CD4-positive, alpha-beta T cell treated with Interleukin-4 for 1 hour (primary cell): ENCODE measurements around the gene SAMD13.

Source experiments
- DNase-seq, 2 donors: peaks; one replicate each; pipeline ENCODE4 v3.0.0-alpha.2; 2020 to 2022

The SAMD13 gene

GRCh38 chr1:84287389-84287788 is 14.1 kb upstream of the SAMD13 start:
- DNase-seq, result peak in 1 of 2 donors; percentile 9

DNA sequence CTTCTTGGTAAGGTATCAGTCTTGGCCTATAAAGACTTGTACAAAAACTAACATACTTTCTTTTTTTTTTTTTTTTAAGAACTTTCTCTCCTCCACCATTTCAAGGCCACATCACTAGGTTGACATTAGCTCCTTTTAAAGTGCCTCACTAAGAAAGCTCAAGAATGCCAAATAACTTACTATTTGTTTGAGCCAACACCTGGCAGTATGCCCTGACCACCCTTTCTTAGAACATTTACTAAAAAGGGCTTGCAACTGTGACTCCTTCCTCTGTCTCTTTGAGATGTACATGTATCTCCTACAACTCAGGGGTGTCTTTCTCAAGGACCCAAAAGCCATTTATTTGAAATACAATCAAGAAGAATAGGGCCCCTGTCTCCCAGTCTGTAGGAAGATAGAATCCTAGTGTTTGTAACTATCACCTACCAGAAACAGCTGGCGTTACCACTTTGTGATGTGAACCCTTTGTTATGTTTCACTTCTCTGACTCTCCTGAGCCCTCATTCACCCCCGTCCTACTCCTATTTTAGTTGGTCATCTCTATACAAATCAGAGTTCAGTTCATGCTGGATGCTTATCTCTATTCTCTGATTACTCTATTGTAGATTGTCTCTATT is 12.2 kb upstream of the SAMD13 start:
- no peak for DNase-seq

DNA sequence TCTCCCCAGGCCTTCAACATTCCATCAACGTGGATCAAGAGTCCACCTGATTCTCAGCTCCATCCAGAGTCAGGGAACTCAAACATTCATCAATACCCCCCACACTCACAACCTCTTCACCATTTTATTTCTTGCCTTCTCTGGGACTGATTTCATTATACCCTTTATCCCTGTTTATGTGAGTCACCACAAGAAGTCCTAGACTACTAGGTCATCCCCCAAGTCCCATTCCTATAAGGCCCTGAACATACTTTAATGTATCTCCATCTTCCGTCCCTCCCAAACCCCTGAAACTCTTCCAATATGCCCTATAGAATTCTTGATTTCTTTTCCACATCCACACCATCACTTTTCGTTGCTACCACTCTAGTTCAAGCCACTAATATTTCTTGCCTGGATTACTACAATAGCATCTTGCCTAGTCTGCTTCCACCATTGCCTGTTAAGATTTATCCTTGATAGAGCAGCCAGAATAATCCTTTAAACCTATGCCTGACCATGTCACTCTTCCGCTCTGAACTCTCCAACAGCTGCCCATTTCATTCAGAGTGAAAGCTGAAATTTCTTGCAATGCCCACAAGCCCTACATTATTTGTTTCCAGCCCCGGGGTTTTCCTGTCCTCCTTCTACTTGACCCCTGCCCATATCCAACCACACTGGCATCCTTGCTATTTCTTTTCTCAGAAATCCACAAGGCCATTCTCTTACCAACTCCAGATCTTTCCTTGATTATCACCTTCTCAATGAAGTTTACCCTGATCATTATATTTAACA is 9.4 kb upstream of the SAMD13 start:
- no peak for DNase-seq

- DNase-seq, result no peak
Observed at GRCh38 chr1:84293766-84294165, 7.7 kb upstream of the SAMD13 start.

DNA sequence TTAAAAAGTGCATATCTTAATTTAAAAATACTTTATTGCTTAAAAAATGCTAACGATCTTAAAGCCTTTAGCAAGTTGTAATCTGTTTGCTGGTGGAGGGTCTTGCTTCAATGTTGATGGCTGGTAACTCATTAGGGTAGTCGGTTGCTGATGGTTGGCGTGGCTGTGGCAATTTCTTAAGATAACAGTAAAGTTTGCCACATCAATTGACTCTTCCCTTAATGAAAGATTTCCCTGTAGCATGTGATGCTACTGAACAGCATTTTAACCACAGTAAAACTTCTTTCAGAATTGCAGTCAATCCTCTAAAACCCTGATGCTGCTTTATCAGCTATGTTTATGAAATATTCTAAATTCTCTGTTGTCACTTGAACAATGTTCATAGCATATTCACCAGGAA is 6.8 kb upstream of the SAMD13 start:
- no peak for DNase-seq

GRCh38 chr1:84297546-84298244 is 3.8 kb upstream of the SAMD13 start:
- DNase-seq, result no peak

DNA sequence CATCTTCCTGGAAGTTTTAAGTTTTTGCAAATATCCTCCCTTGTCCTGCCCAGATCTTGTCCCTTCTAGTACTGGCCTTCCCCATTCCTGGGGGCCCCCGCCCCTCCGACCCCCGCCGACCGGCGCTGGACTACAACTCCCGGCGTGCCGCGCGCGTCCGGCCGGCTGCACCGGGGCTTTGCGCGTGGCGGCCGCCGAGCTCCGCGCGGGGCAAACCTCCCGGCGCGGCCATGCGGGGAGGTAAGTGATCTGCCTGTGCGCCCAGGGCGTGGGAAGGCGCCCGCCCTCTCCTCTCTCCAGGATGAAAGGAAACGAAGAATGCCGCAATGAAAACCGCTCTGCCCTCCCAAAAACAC is 3.2 kb upstream of the SAMD13 start:
- DNase-seq, result peak; percentile 42 to 43

DNA sequence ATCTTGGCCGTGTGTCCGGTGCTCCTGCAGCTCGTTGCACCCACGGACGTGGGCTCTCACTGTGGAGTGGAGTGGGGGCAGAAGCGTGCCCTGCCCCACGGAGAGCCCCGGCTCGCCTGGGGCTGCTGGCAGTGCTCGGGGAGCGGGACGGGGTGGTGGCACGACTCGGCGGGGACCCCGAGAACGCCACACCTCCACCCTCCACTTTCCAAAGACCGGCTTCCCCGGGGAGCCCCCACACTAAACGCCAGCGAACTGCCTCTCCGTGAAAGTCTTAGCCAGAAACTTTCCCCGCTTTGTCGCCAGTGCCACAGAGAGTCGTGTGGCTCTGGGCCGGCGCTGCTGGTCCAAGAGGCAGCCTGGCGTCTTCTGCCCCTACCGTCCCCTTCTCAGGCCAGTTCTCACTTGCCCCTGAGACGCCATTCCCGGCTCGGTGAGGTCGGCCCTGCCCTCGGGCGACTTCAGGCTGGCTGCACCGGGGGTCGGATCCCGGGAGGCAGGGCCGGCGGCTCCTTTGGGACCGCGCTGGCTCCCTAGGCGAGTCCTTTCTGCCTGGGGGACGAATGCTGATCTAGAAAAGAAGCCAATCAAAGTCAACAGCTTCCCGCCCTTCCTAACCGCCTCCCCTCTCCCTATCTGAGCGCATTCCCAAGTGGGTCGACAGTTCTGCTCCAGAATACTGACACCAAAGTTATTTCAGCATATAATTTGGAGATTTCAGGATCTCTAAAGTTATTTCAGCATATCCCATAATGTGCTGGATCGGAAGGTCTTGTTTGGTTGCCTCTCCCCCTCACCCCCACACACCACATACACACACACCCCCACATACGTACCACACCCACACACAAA is 2.6 kb upstream of the SAMD13 start:
- DNase-seq, result peak; percentile 20 to 30

- no peak for DNase-seq
Observed at GRCh38 chr1:84299536-84300170, 1.9 kb upstream of the SAMD13 start.

DNA sequence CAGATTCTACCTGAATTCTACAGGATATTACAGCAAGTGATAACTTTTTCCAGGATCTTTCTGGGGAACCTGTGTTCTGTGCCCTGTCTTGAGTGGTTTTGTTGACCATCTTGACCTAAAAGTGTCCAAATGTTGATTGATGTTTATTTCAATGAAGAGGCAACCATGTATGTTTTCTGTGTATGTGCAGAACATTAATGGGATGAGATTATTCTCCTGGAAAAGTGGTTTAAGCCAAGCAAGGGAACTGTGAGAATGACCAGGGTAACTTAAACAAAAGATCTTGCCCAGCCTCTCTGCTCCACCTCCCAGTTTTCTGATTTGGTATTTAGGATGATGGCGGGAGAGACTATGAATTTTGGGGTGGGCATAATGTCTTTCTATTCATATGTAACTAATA is 1.0 kb upstream of the SAMD13 start:
- DNase-seq, result no peak

- DNase-seq, result no peak
Observed at GRCh38 chr1:84301785-84302385, 377 bp downstream of the SAMD13 start.

DNA sequence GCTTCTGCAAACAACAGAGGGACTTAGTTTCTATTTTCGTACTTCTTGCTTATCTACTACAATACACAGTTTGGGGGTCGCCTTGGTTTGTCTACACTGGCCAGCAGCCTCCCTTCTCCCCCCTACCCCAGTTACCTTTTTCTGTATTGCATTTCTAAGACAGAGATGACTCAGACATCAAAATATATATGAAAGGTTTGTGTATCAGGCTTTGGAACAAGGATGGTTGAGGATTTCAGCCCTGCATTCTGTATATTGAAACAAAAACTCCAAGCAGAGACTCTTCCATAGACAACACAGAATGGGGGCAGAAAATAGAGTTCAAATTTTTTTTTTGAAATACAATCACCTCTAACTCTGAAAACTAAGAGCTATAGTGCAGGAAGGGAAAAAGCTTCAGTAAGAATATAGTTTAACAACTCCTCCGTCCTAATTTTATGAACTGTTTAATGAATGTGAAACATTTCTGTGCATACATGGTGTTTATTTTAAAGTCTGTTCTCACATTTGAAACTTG is 1.9 kb downstream of the SAMD13 start:
- DNase-seq, result no peak

DNA sequence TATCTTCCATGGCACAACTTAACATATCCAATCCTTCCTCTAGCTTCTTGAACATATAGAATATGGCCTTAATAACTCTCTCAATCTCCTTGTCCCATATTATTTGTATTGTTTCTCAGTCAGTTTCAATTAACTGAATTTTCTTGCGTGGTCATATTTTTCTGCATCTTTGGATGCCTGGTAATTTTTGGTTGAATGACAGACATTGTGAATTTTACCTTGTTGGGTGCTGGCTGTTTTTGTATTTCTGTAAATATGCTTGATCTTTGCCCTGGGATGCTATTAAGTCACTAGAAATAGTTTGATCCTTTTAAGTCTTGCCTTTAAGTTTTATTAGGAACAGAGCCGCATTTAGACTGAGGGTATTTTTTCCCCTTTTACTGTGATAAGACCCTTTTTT is 5.9 kb downstream of the SAMD13 start:
- DNase-seq, result no peak

DNA sequence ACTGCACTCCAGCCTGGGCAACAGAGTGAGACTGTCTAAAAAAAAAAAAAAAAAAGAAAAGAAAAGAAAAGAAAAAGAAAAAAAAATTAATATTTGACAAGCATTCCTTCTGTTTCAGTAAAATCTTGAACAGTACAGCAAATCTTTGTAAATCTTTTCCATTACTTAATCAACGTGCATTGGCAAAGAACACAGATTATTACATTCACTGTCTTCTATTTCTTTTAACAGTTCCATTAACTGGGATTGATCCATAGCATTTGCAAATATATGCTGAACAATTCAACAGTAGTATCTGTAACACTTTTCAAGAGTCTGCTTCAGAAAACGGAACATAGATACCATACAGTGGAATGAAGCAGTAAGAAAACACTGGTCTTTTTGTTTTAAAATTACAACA is 9.8 kb downstream of the SAMD13 start:
- DNase-seq, result no peak

DNA sequence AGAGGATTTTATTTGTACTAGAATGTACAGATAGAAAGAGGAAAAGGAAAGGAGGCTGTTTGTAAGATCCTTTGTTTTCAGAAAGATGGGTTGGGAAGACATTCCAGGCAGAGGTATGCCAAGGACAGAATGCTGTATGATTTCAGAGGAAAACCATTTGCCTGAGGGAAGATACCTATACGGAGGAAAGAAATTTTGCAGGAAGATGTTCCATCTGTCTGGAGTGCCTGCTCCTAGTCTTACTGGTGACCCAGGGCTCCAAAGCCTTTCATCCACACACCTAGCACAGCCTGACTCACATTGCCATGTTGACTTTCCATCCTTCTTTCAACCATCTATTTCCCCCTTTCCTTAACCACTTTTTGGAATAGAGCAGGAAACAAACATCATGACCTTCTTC is 18.2 kb downstream of the SAMD13 start:
- no peak for DNase-seq

- no peak for DNase-seq
Observed at GRCh38 chr1:84327830-84328229, 26.3 kb downstream of the SAMD13 start.

DNA sequence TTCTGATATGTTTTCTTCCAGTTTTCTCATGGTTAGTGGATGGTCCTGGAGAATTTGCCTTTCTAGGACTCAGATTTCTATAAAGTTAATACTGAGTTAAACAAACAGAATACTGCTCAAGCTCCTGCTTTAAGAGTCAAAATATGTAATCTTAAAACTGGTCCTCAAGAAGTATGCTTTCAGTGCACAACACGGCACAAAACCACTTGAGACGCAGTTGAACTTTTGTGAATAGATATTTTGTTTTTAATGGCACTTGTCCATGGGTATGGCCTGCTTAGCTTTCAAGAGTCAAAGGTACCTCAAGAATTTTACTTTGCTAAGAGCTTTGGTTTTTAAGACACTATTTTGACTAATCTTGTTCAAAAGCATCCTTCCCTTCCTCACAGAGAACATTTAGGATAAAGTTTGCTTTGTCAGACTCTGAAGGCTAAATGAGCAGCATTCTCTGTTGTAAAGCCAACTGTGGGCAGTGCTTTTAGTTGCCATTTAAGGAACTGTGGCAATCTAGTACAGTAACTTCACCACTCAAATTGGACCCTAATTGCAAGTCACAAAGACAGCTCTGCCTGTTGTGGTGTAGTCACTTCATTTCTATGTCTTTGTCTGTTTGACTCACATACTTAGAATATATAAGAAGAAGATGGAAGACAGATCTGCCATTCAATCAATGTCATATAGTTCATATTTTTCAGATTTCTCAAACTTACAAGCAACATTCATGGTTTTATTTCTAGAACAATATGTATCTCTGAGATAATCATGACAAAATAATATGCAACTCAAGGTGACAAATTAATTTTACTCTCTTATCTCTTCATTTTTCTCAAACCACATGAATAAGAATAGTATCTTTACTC is 28.8 kb downstream of the SAMD13 start:
- no peak for DNase-seq

- no peak for DNase-seq
Observed at GRCh38 chr1:84339503-84339902, 38.0 kb downstream of the SAMD13 start.

DNA sequence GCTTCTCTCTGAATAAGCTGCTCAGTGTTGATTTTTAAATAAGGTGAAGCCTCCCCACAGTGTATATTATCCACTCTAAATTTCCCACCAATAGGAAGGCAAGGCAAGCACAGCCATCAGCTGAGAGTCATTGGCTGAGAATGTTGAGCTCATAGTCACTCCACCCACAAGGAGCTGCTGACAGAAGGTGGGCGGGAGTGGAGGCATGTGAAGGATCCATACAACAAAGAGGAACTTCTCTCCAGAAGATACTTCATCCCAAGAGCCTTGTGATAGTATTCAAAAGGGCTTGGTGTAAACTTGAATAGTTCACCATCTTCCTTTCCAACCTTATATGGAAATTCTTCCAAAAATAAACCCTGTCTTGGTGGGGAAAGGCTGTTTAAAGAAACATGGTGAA is 42.8 kb downstream of the SAMD13 start:
- DNase-seq, result no peak

- DNase-seq, result no peak
Observed at GRCh38 chr1:84345220-84345619, 43.7 kb downstream of the SAMD13 start.

DNA sequence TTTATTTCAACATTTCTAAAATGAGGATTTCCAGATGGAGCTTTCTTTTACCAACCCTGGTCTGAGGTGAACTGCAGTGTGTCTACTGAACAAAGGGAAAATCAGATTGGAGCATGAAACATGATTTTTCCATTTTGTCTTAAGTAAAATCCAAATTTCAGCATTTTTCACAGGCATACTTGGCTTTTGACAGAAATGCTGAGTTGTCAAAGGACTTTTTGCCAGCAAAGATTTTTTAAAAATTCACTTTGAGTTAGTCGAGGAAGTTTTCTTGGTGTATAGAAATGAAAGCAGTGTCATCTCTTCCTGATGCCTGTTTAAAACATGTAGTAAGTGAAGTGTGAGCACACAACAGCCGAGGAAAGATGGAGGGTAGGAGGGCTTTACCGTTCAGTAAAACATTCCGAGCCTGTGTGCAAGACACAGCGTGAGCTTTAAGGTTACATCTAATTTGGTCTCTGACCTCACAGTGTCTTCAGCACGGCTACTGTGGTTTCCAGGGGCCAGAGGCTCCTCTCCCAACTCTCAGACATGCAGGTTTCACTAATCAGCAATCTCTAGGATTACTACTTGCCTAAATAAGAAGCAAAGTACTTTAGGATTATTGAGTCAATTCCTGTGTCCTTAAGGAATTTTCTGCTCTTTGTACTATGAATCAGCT is 45.9 kb downstream of the SAMD13 start:
- DNase-seq, result no peak
